Thyroid gland (tissue), 4 donors: ENCODE results near the gene LSM6. TPM values are rescaled to one million over a fixed set of nuclear protein-coding genes. Genes with fewer than 3 reads are reported as not detected.

Experiments
- DNase-seq, 2 donors: peaks; one replicate each; pipeline ENCODE4 v3.0.0-alpha.2; 2019
- H3K27ac ChIP-seq, 3 donors: fragments of 200-600 bp; sonication (generic); 1 replicate in 2 of 3; 2 replicates in 1 of 3; pipeline ENCODE4 v1.5.1; 2016 to 2019; ENCODE audit warnings: mild to moderate bottlenecking in 1 of 3, moderate library complexity in 1 of 3
- H3K27me3 ChIP-seq: fragments of 200-600 bp; sonication (generic); one replicate; pipeline ENCODE4 v1.5.1; 2019
- H3K36me3 ChIP-seq, 2 donors: fragments of 200-600 bp; sonication (generic); one replicate each; pipeline ENCODE4 v1.5.1; 2016 to 2019
- H3K4me1 ChIP-seq, 2 donors: fragments of 200-600 bp; sonication (generic); one replicate each; pipeline ENCODE4 v1.5.1; 2017 to 2019
- H3K4me3 ChIP-seq, 3 donors: fragments of 200-600 bp; sonication (generic); replicated peaks in 1 of 3; 1 replicate in 2 of 3; 2 replicates in 1 of 3; pipeline ENCODE4 v1.5.1; 2016; ENCODE audit warnings: mild to moderate bottlenecking in 1 of 3
- H3K9me3 ChIP-seq: fragments of 200-600 bp; sonication (generic); one replicate; pipeline ENCODE4 v1.5.1; 2017
- POLR2A ChIP-seq, 2 donors: fragments of 450-650 bp; IDR thresholded peaks; one replicate each; pipeline ENCODE4 v1.6.1; 2017; ENCODE audit warnings: antibody characterized with exemption in 2 of 2, mild to moderate bottlenecking in 2 of 2, moderate library complexity in 1 of 2
- WGBS, 2 donors: methylation state at CpG; one replicate each; pipeline ENCODE4 v1.1.5; 2017; 5-methylcytosine and 5-hydroxymethylcytosine counted together
- intact Hi-C: fragments of 100-400 bp; cut with DNase I; formaldehyde crosslinking; loops from one replicate; pipeline ENCODE4 v1.15.1; 2023
- total RNA-seq, 4 donors: library from RNA; depleted of rRNA; stranded (reverse); fragments of >200 nt; gene quantifications; one replicate each; pipeline ENCODE4 v1.2.3, GENCODE V29; 2016
- TF ChIP-seq, protein P1 (sequence below), 6 experiments: fragments of 200-600 bp in 3 of 6; fragments of 450-650 bp in 3 of 6; sonication (generic) in 3 of 6; IDR thresholded peaks; one replicate each; pipeline ENCODE4 v1.5.1; 2016 to 2019; ENCODE audit warnings: antibody characterized with exemption in 6 of 6, mild to moderate bottlenecking in 2 of 6, inconsistent platforms in 1 of 6, moderate library complexity in 1 of 6

Gene LSM6
- total RNA-seq, 4 donors from 2014 or later, result 25.1 to 43.9 (median 31.9) TPM

DNA sequence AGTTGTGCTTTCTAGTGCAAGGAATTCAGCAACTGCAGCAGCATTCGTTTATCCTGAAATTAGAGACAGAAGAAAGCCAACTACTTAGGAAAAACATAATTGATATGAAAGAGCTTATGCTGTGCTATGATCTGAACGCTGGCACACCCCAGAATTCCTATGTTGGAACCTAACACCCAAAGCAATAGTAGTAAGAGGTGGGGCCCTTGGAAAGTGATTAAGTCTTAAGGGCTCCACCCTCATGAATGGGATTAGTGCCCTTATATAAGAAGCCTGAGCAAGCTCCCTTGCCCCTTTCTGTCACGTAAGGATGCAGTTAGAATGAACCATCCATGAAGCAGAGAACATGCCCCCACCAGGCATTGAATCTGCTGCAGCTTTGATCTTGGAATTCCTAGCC, 5.4 kb upstream of the LSM6 start:
- no peaks in the 10 kb centered on the region for H3K27me3 ChIP-seq
- H3K4me3 ChIP-seq, result no peak overlapping the region
- 79 to 87% methylated on average over 3 of the region's 3 CpGs for WGBS, 2 donors
- no peaks in the 10 kb centered on the region for H3K36me3 ChIP-seq
- DNase-seq, result no peak
- intact Hi-C loops, result no loop called here
- no peak overlapping the region for H3K27ac ChIP-seq
- no peaks in the 10 kb centered on the region for H3K9me3 ChIP-seq
- TF ChIP-seq POLR2A (IDR thresholded peaks at IDR 0.05), result no peak
- TF ChIP-seq, protein P1, sequence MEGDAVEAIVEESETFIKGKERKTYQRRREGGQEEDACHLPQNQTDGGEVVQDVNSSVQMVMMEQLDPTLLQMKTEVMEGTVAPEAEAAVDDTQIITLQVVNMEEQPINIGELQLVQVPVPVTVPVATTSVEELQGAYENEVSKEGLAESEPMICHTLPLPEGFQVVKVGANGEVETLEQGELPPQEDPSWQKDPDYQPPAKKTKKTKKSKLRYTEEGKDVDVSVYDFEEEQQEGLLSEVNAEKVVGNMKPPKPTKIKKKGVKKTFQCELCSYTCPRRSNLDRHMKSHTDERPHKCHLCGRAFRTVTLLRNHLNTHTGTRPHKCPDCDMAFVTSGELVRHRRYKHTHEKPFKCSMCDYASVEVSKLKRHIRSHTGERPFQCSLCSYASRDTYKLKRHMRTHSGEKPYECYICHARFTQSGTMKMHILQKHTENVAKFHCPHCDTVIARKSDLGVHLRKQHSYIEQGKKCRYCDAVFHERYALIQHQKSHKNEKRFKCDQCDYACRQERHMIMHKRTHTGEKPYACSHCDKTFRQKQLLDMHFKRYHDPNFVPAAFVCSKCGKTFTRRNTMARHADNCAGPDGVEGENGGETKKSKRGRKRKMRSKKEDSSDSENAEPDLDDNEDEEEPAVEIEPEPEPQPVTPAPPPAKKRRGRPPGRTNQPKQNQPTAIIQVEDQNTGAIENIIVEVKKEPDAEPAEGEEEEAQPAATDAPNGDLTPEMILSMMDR (IDR thresholded peaks at IDR 0.05), result no peak
- H3K4me1 ChIP-seq, result peaks cover 0 to 1% of the 10 kb centered on the region in 2 donors

DNA sequence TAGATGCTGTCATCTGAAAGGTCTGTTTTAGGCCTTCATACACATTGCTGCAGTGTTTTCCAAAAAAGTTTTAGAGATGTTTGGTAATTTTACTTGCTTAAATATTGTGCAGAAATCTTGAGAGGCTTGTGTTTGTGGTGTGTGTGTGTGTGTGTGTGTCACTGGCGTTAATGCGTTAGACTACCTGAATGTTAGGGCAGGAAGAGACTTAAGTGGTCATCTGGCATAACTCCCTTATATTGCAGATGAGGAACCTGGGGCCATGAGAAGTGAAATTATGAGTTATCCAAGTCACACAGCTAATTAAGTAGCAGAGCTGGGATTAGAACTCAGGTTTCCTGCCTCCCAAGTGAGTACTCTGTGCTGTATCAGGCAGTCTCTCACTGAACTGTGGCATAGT, 1.4 kb downstream of the LSM6 start:
- no peaks in the 10 kb centered on the region for H3K27me3 ChIP-seq
- peak overlapping the region in 1 of 3 donors; percentile 36 for H3K4me3 ChIP-seq
- intact Hi-C loops, result no loop called here
- H3K9me3 ChIP-seq, result no peaks in the 10 kb centered on the region
- TF ChIP-seq, protein P1 (IDR thresholded peaks at IDR 0.05), result no peak
- no peak for TF ChIP-seq POLR2A (IDR thresholded peaks at IDR 0.05)
- H3K27ac ChIP-seq, result no peak overlapping the region
- no peak for DNase-seq
- H3K4me1 ChIP-seq, result peaks cover 17 to 18% of the 10 kb centered on the region in 2 donors
- H3K36me3 ChIP-seq, result no peaks in the 10 kb centered on the region
- WGBS, 2 donors, result 86 to 94% methylated on average over 2 of the region's 2 CpGs

- Histone ChIP-seq H3K4me3 (no peak overlapping the region), H3K4me1 (peaks cover 17 to 18% of the 10 kb centered on the region in 2 donors), H3K27me3 (no peaks in the 10 kb centered on the region), H3K36me3 (no peaks in the 10 kb centered on the region), H3K27ac (no peak overlapping the region), H3K9me3 (no peaks in the 10 kb centered on the region)
- TF ChIP-seq POLR2A (IDR thresholded peaks at IDR 0.05), result no peak
- TF ChIP-seq, protein P1 (IDR thresholded peaks at IDR 0.05), result no peak
- WGBS, 2 donors, result 81 to 89% methylated on average over 8 of the region's 8 CpGs
- no peak for DNase-seq
- intact Hi-C loops, result no loop called here
Measured at GRCh38 chr4:146178126-146178525, 2.6 kb downstream of the LSM6 start.

DNA sequence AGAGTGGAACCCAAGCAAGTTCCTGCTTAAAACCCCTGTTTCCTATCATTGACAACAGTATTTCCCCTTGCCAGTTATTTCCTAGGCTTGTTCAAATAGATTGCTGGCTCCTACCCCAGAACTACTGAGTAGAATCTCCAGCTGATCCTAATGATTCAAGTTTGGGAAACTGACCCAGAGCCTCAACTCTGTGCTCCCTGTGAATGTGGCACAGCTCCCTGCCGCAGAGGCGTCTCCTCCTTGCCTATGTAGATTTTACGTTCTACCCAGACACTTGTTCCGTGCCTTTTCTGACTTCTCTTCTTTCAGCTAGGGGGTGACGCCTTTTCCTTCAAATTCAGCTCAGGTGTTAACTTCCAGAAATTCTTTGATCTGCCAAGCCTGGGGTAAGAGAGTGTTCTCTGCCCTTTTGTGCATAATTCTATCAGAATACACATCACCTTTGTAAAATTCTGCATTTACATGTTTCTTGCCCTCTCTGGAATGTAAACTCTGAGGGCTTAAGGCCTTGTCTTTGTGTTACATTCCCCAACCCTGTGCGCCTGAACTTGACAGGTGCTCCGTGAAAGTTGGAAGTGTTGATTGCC, 4.4 kb downstream of the LSM6 start:
- no peaks in the 10 kb centered on the region for H3K9me3 ChIP-seq
- no peaks in the 10 kb centered on the region for H3K36me3 ChIP-seq
- no peak overlapping the region for H3K27ac ChIP-seq
- H3K4me3 ChIP-seq, result no peak overlapping the region
- H3K27me3 ChIP-seq, result no peaks in the 10 kb centered on the region
- DNase-seq, result no peak
- no peak for TF ChIP-seq POLR2A (IDR thresholded peaks at IDR 0.05)
- TF ChIP-seq, protein P1 (IDR thresholded peaks at IDR 0.05), result no peak
- WGBS, 2 donors, result 74 to 79% methylated on average over 7 of the region's 7 CpGs
- H3K4me1 ChIP-seq, result peaks cover 17 to 18% of the 10 kb centered on the region in 2 donors
- intact Hi-C loops, result no loop called here

DNA sequence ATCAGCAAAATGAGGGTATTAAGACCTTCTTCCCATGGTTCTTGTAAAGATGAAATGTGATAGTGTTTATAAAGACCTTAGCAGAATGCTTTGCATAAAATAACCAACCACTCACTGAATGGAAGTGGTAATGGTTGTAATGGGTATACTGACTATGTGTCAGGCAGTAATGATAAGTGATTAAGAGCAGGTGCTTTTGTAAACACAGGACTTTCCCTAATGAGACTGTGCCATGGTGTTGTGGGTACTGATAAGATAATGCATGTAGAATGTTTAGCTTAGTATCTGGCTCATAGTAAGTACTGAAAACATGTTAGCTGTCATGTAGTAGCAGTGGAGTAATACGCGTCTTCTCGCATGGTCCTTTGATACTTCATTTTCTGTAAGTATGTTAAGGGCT, 6.9 kb downstream of the LSM6 start:
- 94 to 96% methylated on average over 3 of the region's 3 CpGs for WGBS, 2 donors
- no peak overlapping the region for H3K27ac ChIP-seq
- TF ChIP-seq POLR2A (IDR thresholded peaks at IDR 0.05), result no peak
- TF ChIP-seq, protein P1 (IDR thresholded peaks at IDR 0.05), result no peak

More for the DNA sequence above, 6.9 kb downstream of the LSM6 start:
- H3K27me3 ChIP-seq, result no peaks in the 10 kb centered on the region
- H3K4me1 ChIP-seq, result peaks cover 4 to 8% of the 10 kb centered on the region in 2 donors
- H3K36me3 ChIP-seq, result peaks cover 0 to 4% of the 10 kb centered on the region in 2 donors
- H3K4me3 ChIP-seq, result no peak overlapping the region
- H3K9me3 ChIP-seq, result no peaks in the 10 kb centered on the region
- no peak for DNase-seq
- intact Hi-C loops, result no loop called here
